Karpas-422 (cell line): Measurements from ENCODE around the gene MAGI2. TPM values are rescaled to one million over a fixed set of nuclear protein-coding genes. Genes with fewer than 3 reads are reported as not detected.

Experiments
- DNase-seq: peaks from one replicate; pipeline ENCODE4 v3.0.0-alpha.2; 2015
- H2AFZ ChIP-seq: fragments of 200-600 bp; sonication (generic); 2 replicates; pipeline ENCODE4 v1.6.1; 2014; ENCODE audit warnings: antibody characterized with exemption, low read length, mixed read lengths
- H3K27ac ChIP-seq: fragments of 200-600 bp; sonication (generic); 2 replicates; pipeline ENCODE4 v1.5.1; 2014; ENCODE audit warnings: mild to moderate bottlenecking, low read length, moderate library complexity
- H3K27me3 ChIP-seq: fragments of 200-600 bp; sonication (generic); 2 replicates; pipeline ENCODE4 v1.6.1; 2014; ENCODE audit warnings: low read length, mixed read lengths
- H3K36me3 ChIP-seq: fragments of 200-600 bp; sonication (generic); 2 replicates; pipeline ENCODE4 v1.6.1; 2014; ENCODE audit warnings: low read length, mixed read lengths; ENCODE audit not compliant: insufficient read depth
- H3K4me1 ChIP-seq: fragments of 200-600 bp; sonication (generic); 2 replicates; pipeline ENCODE4 v1.6.1; 2014; ENCODE audit warnings: mild to moderate bottlenecking, low read length, mixed read lengths
- H3K4me2 ChIP-seq: fragments of 200-600 bp; sonication (generic); 2 replicates; pipeline ENCODE4 v1.6.1; 2014; ENCODE audit warnings: low read length, low read depth, mild to moderate bottlenecking; ENCODE audit not compliant: poor library complexity, severe bottlenecking
- H3K4me3 ChIP-seq: fragments of 200-600 bp; sonication (generic); 2 replicates; pipeline ENCODE4 v1.5.1; 2014; ENCODE audit warnings: mild to moderate bottlenecking, antibody characterized with exemption, low read length, mixed read lengths
- H3K79me2 ChIP-seq: fragments of 200-600 bp; sonication (generic); 2 replicates; pipeline ENCODE4 v1.6.1; 2014; ENCODE audit warnings: mild to moderate bottlenecking, low read length, mixed read lengths
- H3K9ac ChIP-seq: fragments of 200-600 bp; sonication (generic); 2 replicates; pipeline ENCODE4 v1.6.0; 2014; ENCODE audit warnings: low read length
- H3K9me2 ChIP-seq: fragments of 200-600 bp; sonication (generic), shearing (Covaris generic); replicated peaks from 2 replicates; pipeline ENCODE4 v1.6.0; 2014; ENCODE audit warnings: mild to moderate bottlenecking, low read length, moderate library complexity; ENCODE audit not compliant: insufficient read depth
- H3K9me3 ChIP-seq: fragments of 300-700, 200-600 bp; sonication (generic); 2 replicates; pipeline ENCODE4 v1.6.1; 2014; ENCODE audit warnings: low read length, mixed read lengths
- H4K20me1 ChIP-seq: fragments of 200-600 bp; sonication (generic); 2 replicates; pipeline ENCODE4 v1.6.1; 2014; ENCODE audit warnings: mild to moderate bottlenecking, antibody characterized with exemption, low read length, low read depth; ENCODE audit not compliant: insufficient read depth
- total RNA-seq: library from RNA; depleted of rRNA; stranded (reverse); fragments of >200 nt; shearing (Covaris generic); gene quantifications from 2 replicates; pipeline ENCODE4 v1.2.3, GENCODE V29; 2014; ENCODE audit warnings: low replicate concordance

MAGI2 gene
- total RNA-seq, 1 experiment from 2014 or later, result 0.93 TPM

DNA sequence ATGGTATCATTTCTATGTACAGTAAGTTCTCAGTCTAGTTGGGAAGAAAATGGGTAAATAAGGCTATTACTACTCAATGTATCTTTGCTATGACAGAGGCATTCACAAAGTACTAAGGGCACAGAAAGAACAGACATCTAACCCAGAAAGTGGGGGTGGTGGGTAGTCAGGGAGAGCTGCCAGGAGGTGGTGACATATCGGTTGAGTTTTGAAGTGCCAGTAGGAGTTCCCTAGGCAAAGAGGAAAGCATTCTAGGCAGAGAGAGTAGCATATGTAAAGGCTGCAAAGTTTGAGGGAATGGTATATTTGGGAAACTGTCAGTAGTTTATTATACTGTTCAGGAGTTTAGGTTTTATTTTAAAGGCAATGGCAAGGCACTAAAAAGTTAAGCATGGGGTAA is 1372.1 kb downstream of the MAGI2 start:
- Histone ChIP-seq H4K20me1 (no peaks in the 10 kb centered on the region), H3K9me2 (no peaks in the 10 kb centered on the region), H3K9ac (no peak overlapping the region), H3K4me3 (no peak overlapping the region), H3K79me2 (no peaks in the 10 kb centered on the region), H3K9me3 (no peaks in the 10 kb centered on the region), H2AFZ (no peak overlapping the region), H3K27me3 (no peaks in the 10 kb centered on the region), H3K4me1 (no peaks in the 10 kb centered on the region), H3K4me2 (no peak overlapping the region), H3K36me3 (no peaks in the 10 kb centered on the region), H3K27ac (no peak overlapping the region)
- DNase-seq, result no peak

DNA sequence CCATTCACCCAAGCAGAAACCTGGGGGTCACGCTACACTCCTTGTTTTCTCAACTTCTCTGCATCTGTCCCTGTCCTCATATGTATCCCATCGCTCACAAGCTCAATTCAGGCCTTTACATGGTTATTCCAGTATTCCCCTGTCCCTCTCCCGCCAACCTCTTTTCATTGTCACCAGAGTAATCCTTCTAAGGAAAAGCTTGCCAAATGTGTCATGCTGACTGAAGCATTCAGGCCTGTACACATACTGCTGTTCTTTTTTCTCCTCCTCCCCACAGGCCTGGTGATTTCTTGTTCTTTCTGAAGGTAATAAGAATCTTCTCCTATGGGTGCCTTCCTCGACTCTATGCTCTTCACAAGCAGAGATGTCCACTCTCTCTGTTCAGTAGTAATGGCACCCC is 1372.7 kb downstream of the MAGI2 start:
- H3K4me3 ChIP-seq, result no peak overlapping the region
- no peak for DNase-seq
- H4K20me1 ChIP-seq, result no peaks in the 10 kb centered on the region
- no peaks in the 10 kb centered on the region for H3K4me1 ChIP-seq
- no peak overlapping the region for H3K9ac ChIP-seq
- no peak overlapping the region for H3K27ac ChIP-seq
- no peak overlapping the region for H3K4me2 ChIP-seq
- no peaks in the 10 kb centered on the region for H3K9me3 ChIP-seq
- no peaks in the 10 kb centered on the region for H3K79me2 ChIP-seq
- H3K27me3 ChIP-seq, result no peaks in the 10 kb centered on the region
- no peak overlapping the region for H2AFZ ChIP-seq
- H3K36me3 ChIP-seq, result no peaks in the 10 kb centered on the region
- no peaks in the 10 kb centered on the region for H3K9me2 ChIP-seq

DNA sequence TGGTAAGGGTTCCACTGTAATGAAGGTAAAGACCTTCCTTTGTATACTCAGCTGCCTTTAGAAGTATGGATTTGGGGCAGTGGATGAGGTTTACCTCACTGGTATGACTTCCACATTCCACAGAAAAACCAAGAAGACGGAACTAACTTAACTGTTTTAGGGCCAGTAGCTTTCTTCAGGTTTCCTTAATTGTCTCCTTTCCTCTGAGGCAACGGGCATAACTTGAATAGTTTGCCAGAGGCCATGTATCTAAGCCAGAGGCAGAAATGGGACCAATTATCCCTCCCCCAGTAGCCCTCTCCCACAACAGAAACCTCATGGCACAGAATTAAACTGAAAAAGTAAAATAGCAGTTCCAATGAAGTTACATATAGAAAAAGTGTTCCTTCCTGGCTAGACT is 1373.2 kb downstream of the MAGI2 start:
- Histone ChIP-seq H2AFZ (no peak overlapping the region), H3K4me2 (no peak overlapping the region), H3K4me3 (no peak overlapping the region), H3K9ac (no peak overlapping the region), H3K4me1 (no peaks in the 10 kb centered on the region), H3K9me3 (no peaks in the 10 kb centered on the region), H4K20me1 (no peaks in the 10 kb centered on the region), H3K27me3 (no peaks in the 10 kb centered on the region), H3K9me2 (no peaks in the 10 kb centered on the region), H3K36me3 (no peaks in the 10 kb centered on the region), H3K27ac (no peak overlapping the region), H3K79me2 (no peaks in the 10 kb centered on the region)
- no peak for DNase-seq

DNA sequence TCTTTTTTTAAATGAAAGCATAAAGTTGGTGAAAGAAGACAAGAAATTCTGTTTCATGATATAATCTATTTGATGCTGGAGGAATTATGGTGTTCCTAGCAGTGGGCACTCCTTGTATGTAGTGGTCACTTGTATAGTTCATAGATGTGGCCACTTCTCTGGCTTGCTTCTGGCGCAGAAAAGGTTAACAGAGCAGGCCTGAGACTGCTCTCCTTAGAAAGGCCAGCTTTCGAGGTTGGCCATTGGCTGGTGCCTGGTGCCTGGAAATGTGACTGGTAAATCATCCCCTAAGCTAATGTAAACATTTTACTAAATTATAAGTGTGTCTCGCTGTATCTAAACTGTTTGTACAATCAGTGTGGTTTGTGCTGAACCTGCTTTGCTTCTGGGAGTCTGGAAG is 1378.8 kb downstream of the MAGI2 start:
- H2AFZ ChIP-seq, result no peak overlapping the region
- H3K4me3 ChIP-seq, result no peak overlapping the region
- H3K9me2 ChIP-seq, result no peaks in the 10 kb centered on the region
- no peak overlapping the region for H3K9ac ChIP-seq
- no peaks in the 10 kb centered on the region for H3K36me3 ChIP-seq
- H3K9me3 ChIP-seq, result no peaks in the 10 kb centered on the region
- no peak overlapping the region for H3K4me2 ChIP-seq
- no peaks in the 10 kb centered on the region for H3K27me3 ChIP-seq
- H3K4me1 ChIP-seq, result no peaks in the 10 kb centered on the region
- no peak overlapping the region for H3K27ac ChIP-seq
- H3K79me2 ChIP-seq, result no peaks in the 10 kb centered on the region
- DNase-seq, result no peak
- H4K20me1 ChIP-seq, result no peaks in the 10 kb centered on the region

DNA sequence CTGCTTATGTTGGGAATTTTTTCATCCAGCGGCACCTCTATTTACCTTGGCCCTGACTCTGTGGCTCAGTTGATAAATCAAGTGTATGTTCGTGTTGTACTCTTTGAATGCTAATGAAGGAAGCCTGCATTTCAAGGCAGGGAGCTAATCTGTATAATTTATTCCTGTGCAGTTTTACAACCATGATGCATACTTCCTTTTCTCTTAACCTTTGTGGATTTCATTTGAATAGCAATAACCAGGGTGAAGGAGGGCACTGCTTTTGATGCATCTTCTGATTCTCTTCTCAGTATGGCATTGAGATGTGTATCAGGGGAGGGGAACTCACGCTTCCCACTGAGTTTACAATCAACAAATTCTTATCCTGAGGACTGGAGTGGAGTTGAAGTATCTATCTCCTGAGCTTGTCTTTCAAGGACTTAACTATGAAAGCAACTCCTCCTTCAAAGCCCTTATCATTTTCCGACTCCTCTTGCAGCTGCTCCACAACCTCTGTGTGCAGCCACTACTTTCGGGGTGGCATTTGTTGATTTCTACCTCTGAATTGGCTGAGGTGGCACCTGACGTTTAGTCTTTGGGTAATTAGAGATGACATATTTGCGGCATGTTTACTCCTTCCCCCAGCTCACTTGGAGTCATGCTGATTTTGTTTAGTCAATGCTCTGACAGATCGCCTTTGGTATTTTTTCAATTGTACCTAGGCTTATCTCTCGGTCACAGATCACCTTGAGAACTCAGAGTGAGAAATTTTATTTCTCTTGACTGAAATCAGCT is 1379.7 kb downstream of the MAGI2 start:
- no peak overlapping the region for H3K4me2 ChIP-seq
- no peak overlapping the region for H3K4me3 ChIP-seq
- H3K36me3 ChIP-seq, result no peaks in the 10 kb centered on the region
- no peak overlapping the region for H2AFZ ChIP-seq
- no peak overlapping the region for H3K27ac ChIP-seq
- no peak overlapping the region for H3K9ac ChIP-seq
- H3K9me2 ChIP-seq, result no peaks in the 10 kb centered on the region
- H3K27me3 ChIP-seq, result no peaks in the 10 kb centered on the region
- no peaks in the 10 kb centered on the region for H4K20me1 ChIP-seq
- DNase-seq, result no peak
- H3K4me1 ChIP-seq, result no peaks in the 10 kb centered on the region
- no peaks in the 10 kb centered on the region for H3K79me2 ChIP-seq
- H3K9me3 ChIP-seq, result no peaks in the 10 kb centered on the region

DNA sequence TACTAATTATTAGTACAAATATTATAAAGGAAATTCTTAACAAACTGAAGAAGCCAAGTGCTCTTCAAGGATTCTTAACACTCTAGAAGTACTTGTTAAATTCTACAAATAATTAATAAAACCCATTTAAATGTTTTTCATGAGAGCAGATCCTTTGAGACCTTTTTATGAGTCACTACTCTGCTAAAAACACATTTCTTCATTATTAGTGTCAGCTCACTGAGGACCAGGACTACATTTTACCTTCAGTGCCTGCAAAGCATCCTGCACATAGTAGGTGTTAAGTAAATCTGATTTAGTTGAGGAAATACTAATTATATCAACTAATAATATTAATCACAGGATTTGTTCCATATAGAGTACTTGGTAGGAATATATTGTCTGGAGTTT is 1381.3 kb downstream of the MAGI2 start:
- Histone ChIP-seq H3K4me3 (no peak overlapping the region), H3K27me3 (no peaks in the 10 kb centered on the region), H2AFZ (no peak overlapping the region), H3K4me2 (no peak overlapping the region), H3K9ac (no peak overlapping the region), H3K4me1 (no peaks in the 10 kb centered on the region), H3K9me3 (no peaks in the 10 kb centered on the region), H3K27ac (no peak overlapping the region), H3K9me2 (no peaks in the 10 kb centered on the region), H4K20me1 (no peaks in the 10 kb centered on the region), H3K79me2 (no peaks in the 10 kb centered on the region), H3K36me3 (no peaks in the 10 kb centered on the region)
- no peak for DNase-seq

DNA sequence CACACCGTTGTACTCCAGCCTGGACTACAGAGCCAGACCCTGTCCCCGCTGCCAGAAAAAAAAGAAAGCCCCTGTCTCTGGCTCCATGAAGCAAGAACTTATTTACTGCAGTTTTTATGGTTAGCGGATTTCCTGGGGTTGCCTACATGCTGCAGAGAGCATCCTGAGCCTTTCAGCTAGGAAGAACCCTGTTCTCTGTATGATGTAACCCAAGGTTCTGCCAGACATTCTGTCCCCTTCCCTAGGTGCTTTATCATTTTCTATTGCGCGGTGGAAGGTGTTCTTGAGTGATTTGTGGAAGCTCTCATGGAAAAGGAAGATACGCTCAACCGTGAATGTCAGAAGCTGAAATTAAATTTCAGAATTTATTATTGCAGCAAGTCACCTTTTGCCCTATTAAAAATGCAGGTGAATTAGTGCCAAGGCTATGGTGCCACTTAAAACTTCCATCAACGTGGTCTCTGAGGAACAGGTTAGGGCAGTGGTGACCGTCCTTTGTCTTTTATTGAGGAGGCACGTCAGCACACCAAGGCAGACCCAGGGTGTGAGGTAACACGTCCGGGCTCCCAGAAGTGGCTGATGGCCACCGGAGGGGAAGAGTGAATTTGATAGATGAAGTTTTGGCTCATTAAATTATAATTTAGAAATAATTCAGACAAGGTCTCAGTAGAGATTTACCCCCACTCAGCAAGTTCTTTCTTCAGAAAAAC is 1381.8 kb downstream of the MAGI2 start:
- H3K9me2 ChIP-seq, result no peaks in the 10 kb centered on the region
- no peaks in the 10 kb centered on the region for H3K9me3 ChIP-seq
- H2AFZ ChIP-seq, result no peak overlapping the region
- H3K27ac ChIP-seq, result no peak overlapping the region
- H3K4me2 ChIP-seq, result no peak overlapping the region
- H3K27me3 ChIP-seq, result no peaks in the 10 kb centered on the region
- no peaks in the 10 kb centered on the region for H4K20me1 ChIP-seq
- no peak overlapping the region for H3K9ac ChIP-seq
- DNase-seq, result no peak
- no peaks in the 10 kb centered on the region for H3K36me3 ChIP-seq
- no peaks in the 10 kb centered on the region for H3K4me1 ChIP-seq
- no peaks in the 10 kb centered on the region for H3K79me2 ChIP-seq
- H3K4me3 ChIP-seq, result no peak overlapping the region

DNA sequence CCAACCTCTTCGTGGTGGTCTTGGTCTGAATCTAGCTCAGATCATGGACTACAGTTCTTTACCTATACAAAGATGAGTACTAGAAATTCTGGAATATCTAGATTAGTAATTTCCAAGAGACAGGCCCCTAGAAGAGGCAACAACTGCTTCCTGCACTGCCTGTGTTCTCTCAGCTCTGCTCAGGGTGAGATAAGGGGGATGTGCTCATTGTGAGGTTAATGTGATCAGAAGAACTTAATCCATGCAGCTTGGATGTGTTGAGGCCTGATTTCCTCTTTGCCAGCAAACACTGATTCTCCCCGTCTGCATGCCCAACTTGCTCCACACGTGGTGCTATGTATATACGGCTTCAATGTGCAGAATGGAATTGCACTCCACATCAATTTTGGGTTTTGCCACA is 1386.9 kb downstream of the MAGI2 start:
- H3K27me3 ChIP-seq, result no peaks in the 10 kb centered on the region
- no peaks in the 10 kb centered on the region for H3K9me3 ChIP-seq
- H3K36me3 ChIP-seq, result no peaks in the 10 kb centered on the region
- no peak overlapping the region for H2AFZ ChIP-seq
- DNase-seq, result no peak
- H3K27ac ChIP-seq, result no peak overlapping the region
- H3K79me2 ChIP-seq, result no peaks in the 10 kb centered on the region
- no peaks in the 10 kb centered on the region for H4K20me1 ChIP-seq
- H3K4me3 ChIP-seq, result no peak overlapping the region
- no peaks in the 10 kb centered on the region for H3K4me1 ChIP-seq
- H3K4me2 ChIP-seq, result no peak overlapping the region
- H3K9me2 ChIP-seq, result no peaks in the 10 kb centered on the region
- H3K9ac ChIP-seq, result no peak overlapping the region
